OCI-LY1 (cell line): ENCODE results near the gene ITIH5.

Experiments used
- CTCF ChIP-seq: fragments of 200-600 bp; sonication (generic), shearing (Covaris generic); IDR thresholded peaks from 2 replicates; pipeline ENCODE4 v1.5.1; 2017; ENCODE audit warnings: mild to moderate bottlenecking, antibody characterized with exemption, low read length, moderate library complexity, mixed read lengths
- EZH2 ChIP-seq: fragments of 200-600 bp; sonication (generic), shearing (Covaris generic); IDR thresholded peaks from 2 replicates; pipeline ENCODE4 v1.8.0; 2017; ENCODE audit warnings: borderline replicate concordance, mixed run types, mild to moderate bottlenecking, antibody characterized with exemption, low read length, moderate library complexity, mixed read lengths

GRCh38 chr10:7577176-7577575, 89.6 kb downstream of the ITIH5 start:
- no peak for TF ChIP-seq EZH2
- no peak for TF ChIP-seq CTCF
